Choroid plexus epithelial cell (primary cell): ENCODE data around the gene DCAF6.

Experiments
- DNase-seq: peaks from one replicate; pipeline ENCODE4 v3.0.0-alpha.2; 2010; ENCODE audit warnings: low read depth
- H3K4me3 ChIP-seq: 2 replicates; pipeline ENCODE4 v1.5.1; 2011; ENCODE audit warnings: low read depth, mild to moderate bottlenecking, control low read depth, low read length, moderate library complexity
- TF ChIP-seq, protein P1 (sequence below): conservative IDR thresholded peaks from 2 replicates; pipeline ENCODE4 v1.5.1; 2011; ENCODE audit warnings: low read depth, mild to moderate bottlenecking, control low read depth, inconsistent platforms, low read length, moderate library complexity

Gene DCAF6

DNA sequence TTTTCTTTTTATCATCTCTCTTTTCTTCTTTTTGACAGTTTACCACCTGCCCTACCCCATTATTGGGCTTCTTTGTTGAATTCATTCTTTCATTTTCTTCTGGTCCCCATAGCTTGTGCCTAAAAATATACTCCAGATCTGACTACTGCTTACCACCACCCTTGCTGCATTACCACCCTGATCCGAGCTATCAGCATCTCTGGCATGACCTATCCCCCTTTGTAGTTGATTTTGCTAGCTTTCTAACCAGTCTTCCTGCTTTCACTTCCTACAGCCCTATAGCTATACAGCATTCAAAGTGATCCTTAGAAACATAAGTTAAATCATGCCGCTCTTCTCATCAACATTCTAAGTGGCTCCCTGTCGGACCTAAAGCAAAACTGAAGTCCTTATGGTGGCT, 59.8 kb downstream of the DCAF6 start:
- H3K4me3 ChIP-seq = no peak overlapping the region
- DNase-seq = no peak
- TF ChIP-seq, protein P1, sequence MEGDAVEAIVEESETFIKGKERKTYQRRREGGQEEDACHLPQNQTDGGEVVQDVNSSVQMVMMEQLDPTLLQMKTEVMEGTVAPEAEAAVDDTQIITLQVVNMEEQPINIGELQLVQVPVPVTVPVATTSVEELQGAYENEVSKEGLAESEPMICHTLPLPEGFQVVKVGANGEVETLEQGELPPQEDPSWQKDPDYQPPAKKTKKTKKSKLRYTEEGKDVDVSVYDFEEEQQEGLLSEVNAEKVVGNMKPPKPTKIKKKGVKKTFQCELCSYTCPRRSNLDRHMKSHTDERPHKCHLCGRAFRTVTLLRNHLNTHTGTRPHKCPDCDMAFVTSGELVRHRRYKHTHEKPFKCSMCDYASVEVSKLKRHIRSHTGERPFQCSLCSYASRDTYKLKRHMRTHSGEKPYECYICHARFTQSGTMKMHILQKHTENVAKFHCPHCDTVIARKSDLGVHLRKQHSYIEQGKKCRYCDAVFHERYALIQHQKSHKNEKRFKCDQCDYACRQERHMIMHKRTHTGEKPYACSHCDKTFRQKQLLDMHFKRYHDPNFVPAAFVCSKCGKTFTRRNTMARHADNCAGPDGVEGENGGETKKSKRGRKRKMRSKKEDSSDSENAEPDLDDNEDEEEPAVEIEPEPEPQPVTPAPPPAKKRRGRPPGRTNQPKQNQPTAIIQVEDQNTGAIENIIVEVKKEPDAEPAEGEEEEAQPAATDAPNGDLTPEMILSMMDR = no peak

DNA sequence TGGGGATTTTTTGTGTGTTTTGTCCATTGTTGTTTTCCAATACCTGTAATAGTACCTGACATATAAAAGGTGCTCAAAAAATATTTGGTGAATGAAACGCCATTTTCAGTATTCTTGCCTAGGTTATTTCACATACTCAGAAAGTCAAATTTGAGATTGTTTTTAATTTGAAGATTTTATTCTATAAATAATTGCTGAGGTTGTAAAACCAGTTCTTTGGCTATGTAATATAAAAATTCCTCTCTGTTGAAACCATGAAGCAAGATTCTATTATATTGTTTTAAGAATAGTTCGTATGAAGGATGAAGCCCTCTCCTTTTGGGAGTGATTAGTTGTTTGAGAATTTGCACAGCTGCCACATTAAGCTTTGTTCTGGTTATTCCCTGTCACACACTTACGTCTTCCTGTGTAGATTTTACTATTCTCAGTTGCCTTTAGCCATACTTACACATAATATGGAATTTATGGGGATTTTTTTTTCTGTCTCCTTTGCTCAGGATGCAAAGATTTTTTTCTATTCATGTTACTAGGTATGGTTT, 60.6 kb downstream of the DCAF6 start:
- H3K4me3 ChIP-seq = no peak overlapping the region
- no peak for DNase-seq
- TF ChIP-seq, protein P1 = no peak

DNA sequence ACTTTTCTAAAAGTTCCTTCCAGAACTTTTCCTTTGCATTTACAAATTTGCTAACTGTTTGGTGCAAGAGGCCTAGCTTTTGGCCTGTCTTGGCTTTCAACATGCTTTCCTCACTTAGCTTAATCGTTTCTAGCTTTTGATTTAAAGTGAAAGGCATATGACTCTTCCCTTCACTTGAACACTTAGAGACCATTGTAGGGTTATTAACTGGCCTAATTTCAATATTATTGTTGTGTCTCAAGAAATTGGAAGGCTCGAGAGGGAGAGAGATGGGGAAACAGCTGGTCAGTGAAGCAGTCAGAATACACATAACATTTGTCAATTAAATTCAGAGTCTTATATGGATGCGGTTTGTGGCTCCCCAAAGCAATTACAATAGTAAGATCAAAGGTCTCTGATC, 63.4 kb downstream of the DCAF6 start:
- H3K4me3 ChIP-seq = no peak overlapping the region
- no peak for DNase-seq
- TF ChIP-seq, protein P1 = no peak

DNA sequence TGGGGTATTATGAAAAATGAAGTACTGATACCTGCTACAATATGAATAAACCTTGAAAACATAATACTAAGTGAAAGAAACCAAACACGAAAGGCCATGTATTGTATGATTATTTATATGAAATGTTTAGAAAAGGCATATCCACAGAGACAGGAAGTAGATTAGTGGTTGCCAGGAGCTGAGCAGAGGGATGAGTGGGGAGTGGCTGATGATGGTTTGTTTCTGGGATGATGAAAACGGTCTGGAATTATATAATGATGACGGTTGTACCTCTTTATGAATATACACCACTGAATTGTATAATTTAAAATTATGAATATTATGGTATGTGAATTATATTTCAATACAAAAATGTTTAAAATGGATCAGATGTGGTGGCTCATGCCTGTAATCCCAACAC, 64.2 kb downstream of the DCAF6 start:
- no peak overlapping the region for H3K4me3 ChIP-seq
- TF ChIP-seq, protein P1 = no peak
- no peak for DNase-seq

DNA sequence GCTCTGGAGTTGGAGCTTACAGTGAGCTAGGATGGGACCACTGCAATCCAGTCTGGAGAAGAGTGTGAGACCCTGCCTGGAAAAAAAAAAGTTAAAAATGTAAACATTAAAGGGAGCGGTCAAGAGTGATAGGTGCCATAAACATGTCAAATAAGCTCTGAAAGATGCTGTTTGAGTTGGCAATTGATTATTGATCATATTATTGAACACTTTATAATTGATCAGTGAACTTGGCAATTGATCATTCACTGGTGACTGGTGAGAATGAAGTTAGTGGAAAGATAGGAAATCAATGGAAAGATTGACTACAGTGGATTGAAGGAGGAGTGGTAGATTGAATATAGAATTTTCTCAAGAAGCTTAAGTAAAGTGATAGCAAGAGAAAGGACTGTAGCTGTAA, 64.7 kb downstream of the DCAF6 start:
- H3K4me3 ChIP-seq = no peak overlapping the region
- DNase-seq = no peak
- TF ChIP-seq, protein P1 = no peak

DNA sequence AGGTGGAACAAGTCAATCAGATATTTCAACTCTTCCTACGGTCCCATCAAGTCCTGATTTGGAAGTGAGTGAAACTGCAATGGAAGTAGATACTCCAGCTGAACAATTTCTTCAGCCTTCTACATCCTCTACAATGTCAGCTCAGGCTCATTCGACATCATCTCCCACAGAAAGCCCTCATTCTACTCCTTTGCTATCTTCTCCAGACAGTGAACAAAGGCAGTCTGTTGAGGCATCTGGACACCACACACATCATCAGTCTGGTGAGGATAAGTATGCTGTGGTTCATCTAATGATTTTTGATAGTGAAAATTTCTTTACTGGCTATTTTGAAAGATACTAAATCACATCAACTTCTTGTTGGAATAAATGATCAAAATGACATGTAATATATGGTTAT, 68.0 kb downstream of the DCAF6 start:
- TF ChIP-seq, protein P1 = no peak
- no peak overlapping the region for H3K4me3 ChIP-seq
- DNase-seq = no peak

DNA sequence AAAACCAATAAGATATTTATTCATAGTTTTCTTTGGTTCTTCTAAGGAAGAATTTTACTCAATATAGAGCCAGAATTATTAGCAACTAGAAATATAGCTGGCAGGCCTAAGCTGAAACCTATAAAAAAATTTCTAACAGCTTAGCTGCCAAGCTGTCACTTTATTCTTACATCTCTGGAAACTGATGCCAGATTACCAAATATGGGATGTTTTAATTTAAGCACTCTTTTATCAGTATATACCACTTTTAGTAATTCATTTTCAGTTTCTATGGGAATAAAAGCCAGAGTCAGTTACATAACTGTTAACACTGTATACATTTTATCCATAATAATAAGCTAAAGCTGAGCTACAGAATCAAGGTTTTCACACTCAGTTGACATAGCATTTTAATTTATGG, 69.0 kb downstream of the DCAF6 start:
- TF ChIP-seq, protein P1 = no peak
- no peak overlapping the region for H3K4me3 ChIP-seq
- DNase-seq = no peak
